ENCODE results near the gene SNX33.

SNX33 gene

DNA sequence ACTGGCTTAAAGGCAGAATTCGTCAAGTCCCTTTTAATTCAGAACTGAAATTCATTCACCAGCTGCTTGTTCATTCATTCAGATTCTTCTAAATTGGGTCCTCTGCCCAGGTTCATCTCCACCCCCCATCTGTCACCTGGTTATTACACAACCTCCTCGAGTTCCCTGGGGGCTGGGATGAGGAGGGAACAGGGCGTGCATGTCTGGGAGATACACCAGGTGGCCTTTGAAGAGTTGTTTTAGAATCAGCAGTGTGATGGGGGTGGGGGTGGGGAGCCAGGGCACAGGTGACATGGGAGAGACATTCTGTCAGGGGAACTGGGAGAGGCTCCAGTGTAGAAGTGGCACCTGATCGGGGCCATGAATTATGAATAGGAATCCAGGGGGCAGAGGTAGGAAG lies 8.2 kb downstream of the SNX33 start:
- peaks cover 22% of the 10 kb centered on the region for H3K36me3 ChIP-seq (ENCODE audit: insufficient read depth, low read length)

GRCh38 chr15:75656331-75656730 lies 8.6 kb downstream of the SNX33 start:
- H3K4me3 ChIP-seq (ENCODE audit: low read depth in 1 of 2, low read length in 2 of 2), result no peak overlapping the region
- H3K36me3 ChIP-seq (ENCODE audit: insufficient read depth, low read length), result peaks cover 22% of the 10 kb centered on the region
- no peaks in the 10 kb centered on the region for H3K9me3 ChIP-seq (ENCODE audit: low read length)
- H3K9ac ChIP-seq (ENCODE audit: low read length), result no peak overlapping the region
- H3K27ac ChIP-seq (ENCODE audit: low read depth, low read length), result no peak overlapping the region
- H3K27me3 ChIP-seq (ENCODE audit: control insufficient read depth in 1 of 2, insufficient read depth in 2 of 2, low read length in 2 of 2), result no peaks in the 10 kb centered on the region
- H3K4me1 ChIP-seq (ENCODE audit: insufficient read depth, low read length), result peaks cover 66% of the 10 kb centered on the region

More for the DNA sequence above, 8.2 kb downstream of the SNX33 start:
- no peak overlapping the region for H3K27ac ChIP-seq (ENCODE audit: low read depth, low read length)
- H3K9ac ChIP-seq (ENCODE audit: low read length), result no peak overlapping the region
- H3K9me3 ChIP-seq (ENCODE audit: low read length), result no peaks in the 10 kb centered on the region
- H3K27me3 ChIP-seq (ENCODE audit: control insufficient read depth in 1 of 2, insufficient read depth in 2 of 2, low read length in 2 of 2), result no peaks in the 10 kb centered on the region
- peaks cover 67% of the 10 kb centered on the region for H3K4me1 ChIP-seq (ENCODE audit: insufficient read depth, low read length)
- H3K4me3 ChIP-seq (ENCODE audit: low read depth in 1 of 2, low read length in 2 of 2), result no peak overlapping the region

- H3K9me3 ChIP-seq (ENCODE audit: low read length), result no peaks in the 10 kb centered on the region
- H3K9ac ChIP-seq (ENCODE audit: low read length), result no peak overlapping the region
- H3K36me3 ChIP-seq (ENCODE audit: insufficient read depth, low read length), result peaks cover 22% of the 10 kb centered on the region
- no peak overlapping the region for H3K27ac ChIP-seq (ENCODE audit: low read depth, low read length)
- H3K4me1 ChIP-seq (ENCODE audit: insufficient read depth, low read length), result peaks cover 66% of the 10 kb centered on the region
- no peaks in the 10 kb centered on the region for H3K27me3 ChIP-seq (ENCODE audit: control insufficient read depth in 1 of 2, insufficient read depth in 2 of 2, low read length in 2 of 2)
- no peak overlapping the region for H3K4me3 ChIP-seq (ENCODE audit: low read depth in 1 of 2, low read length in 2 of 2)
Measured at GRCh38 chr15:75656813-75657212, 9.1 kb downstream of the SNX33 start.

- Histone ChIP-seq H3K9ac (ENCODE audit: low read length) (no peak overlapping the region), H3K27me3 (ENCODE audit: control insufficient read depth in 1 of 2, insufficient read depth in 2 of 2, low read length in 2 of 2) (no peaks in the 10 kb centered on the region), H3K4me1 (ENCODE audit: insufficient read depth, low read length) (peaks cover 46% of the 10 kb centered on the region), H3K36me3 (ENCODE audit: insufficient read depth, low read length) (peaks cover 32% of the 10 kb centered on the region), H3K27ac (ENCODE audit: low read depth, low read length) (peak overlapping the region; percentile 49), H3K9me3 (ENCODE audit: low read length) (no peaks in the 10 kb centered on the region), H3K4me3 (ENCODE audit: low read depth in 1 of 2, low read length in 2 of 2) (no peak overlapping the region)
Measured at GRCh38 chr15:75659141-75659771, 11.5 kb downstream of the SNX33 start.

DNA sequence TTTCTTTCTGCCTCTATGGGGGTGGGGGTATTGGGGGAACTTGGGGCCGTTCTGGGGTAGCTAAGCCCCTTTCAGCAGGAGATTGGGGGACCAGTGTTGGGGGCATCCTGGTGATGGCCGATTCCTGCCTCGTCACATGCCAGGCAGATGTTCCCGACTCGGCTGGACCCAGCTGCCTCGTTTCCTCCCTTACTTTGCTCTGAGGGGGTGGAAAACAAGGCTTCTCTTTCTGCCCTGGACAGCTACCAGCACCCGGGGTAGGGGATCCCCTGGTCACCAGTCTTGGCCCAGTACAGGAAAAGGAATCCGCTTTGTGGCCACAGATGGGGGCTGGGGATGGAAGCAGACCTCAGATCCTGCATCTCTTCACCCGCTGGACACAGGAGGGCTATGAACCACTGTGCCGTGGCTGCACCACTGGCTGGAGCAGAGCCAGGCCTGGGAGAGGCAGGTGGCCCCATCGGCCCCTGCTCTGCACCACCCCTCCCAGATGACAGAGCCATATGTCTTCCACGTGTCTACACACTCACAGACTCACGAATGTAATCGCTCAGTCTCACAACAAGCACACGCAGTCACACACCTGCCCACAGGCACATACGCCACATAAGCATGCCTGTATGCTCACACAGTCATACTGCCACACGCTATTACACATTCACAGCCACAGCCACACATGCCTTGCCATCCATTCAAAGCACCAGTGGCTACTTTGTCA lies 12.4 kb downstream of the SNX33 start:
- no peaks in the 10 kb centered on the region for H3K9me3 ChIP-seq (ENCODE audit: low read length)
- peaks cover 32% of the 10 kb centered on the region for H3K36me3 ChIP-seq (ENCODE audit: insufficient read depth, low read length)
- H3K4me1 ChIP-seq (ENCODE audit: insufficient read depth, low read length), result peaks cover 38% of the 10 kb centered on the region
- H3K27me3 ChIP-seq (ENCODE audit: control insufficient read depth in 1 of 2, insufficient read depth in 2 of 2, low read length in 2 of 2), result no peaks in the 10 kb centered on the region
- H3K4me3 ChIP-seq (ENCODE audit: low read depth in 1 of 2, low read length in 2 of 2), result no peak overlapping the region
- H3K27ac ChIP-seq (ENCODE audit: low read depth, low read length), result peak overlapping the region; percentile 85
- H3K9ac ChIP-seq (ENCODE audit: low read length), result no peak overlapping the region

DNA sequence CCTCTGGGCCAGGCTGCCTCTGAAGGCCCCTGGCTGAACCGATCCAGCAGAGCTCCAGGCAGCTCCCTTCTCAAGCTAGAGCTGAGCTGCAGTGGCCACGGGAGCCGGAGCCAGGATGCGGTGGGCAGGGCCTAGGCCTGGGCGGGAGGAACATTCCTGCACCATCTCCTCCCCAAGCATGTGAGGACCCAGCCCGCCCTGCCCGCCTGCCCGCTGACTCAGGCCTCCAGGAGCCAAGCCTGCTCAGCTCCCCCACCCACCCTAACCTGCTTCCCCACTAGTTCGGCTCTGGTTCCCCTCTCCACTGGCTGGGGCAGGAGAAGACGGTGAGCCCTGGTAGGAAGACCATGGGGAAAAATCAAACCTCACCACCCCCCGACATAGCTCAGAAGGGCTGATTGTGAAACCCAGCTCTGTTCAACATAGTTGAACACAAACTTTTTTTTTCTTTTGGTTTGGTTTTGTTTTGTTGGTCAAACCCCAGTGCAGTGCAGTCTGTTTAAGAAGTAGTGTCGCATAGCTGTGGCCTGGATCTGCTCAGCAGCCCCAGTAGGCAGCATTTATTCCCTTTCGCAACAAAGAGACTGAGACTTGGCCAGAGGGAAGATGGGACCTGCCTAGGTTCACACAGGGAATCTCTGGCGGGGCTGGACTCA lies 13.5 kb downstream of the SNX33 start:
- peaks cover 33% of the 10 kb centered on the region for H3K4me1 ChIP-seq (ENCODE audit: insufficient read depth, low read length)
- peak overlapping the region; percentile 87 for H3K9ac ChIP-seq (ENCODE audit: low read length)
- peak overlapping the region; percentile 7 to 15 for H3K4me3 ChIP-seq (ENCODE audit: low read depth in 1 of 2, low read length in 2 of 2)
- H3K27me3 ChIP-seq (ENCODE audit: control insufficient read depth in 1 of 2, insufficient read depth in 2 of 2, low read length in 2 of 2), result no peaks in the 10 kb centered on the region
- no peaks in the 10 kb centered on the region for H3K9me3 ChIP-seq (ENCODE audit: low read length)
- peak overlapping the region; percentile 87 for H3K27ac ChIP-seq (ENCODE audit: low read depth, low read length)
- H3K36me3 ChIP-seq (ENCODE audit: insufficient read depth, low read length), result peaks cover 32% of the 10 kb centered on the region

- Histone ChIP-seq H3K27me3 (ENCODE audit: control insufficient read depth in 1 of 2, insufficient read depth in 2 of 2, low read length in 2 of 2) (no peaks in the 10 kb centered on the region), H3K36me3 (ENCODE audit: insufficient read depth, low read length) (peaks cover 32% of the 10 kb centered on the region), H3K9ac (ENCODE audit: low read length) (peak overlapping the region; percentile 87), H3K9me3 (ENCODE audit: low read length) (no peaks in the 10 kb centered on the region), H3K4me1 (ENCODE audit: insufficient read depth, low read length) (peaks cover 38% of the 10 kb centered on the region), H3K27ac (ENCODE audit: low read depth, low read length) (peak overlapping the region; percentile 87), H3K4me3 (ENCODE audit: low read depth in 1 of 2, low read length in 2 of 2) (peak overlapping the region in 1 of 2 donors; percentile 15)
Measured at GRCh38 chr15:75661756-75662140, 14.0 kb downstream of the SNX33 start.

DNA sequence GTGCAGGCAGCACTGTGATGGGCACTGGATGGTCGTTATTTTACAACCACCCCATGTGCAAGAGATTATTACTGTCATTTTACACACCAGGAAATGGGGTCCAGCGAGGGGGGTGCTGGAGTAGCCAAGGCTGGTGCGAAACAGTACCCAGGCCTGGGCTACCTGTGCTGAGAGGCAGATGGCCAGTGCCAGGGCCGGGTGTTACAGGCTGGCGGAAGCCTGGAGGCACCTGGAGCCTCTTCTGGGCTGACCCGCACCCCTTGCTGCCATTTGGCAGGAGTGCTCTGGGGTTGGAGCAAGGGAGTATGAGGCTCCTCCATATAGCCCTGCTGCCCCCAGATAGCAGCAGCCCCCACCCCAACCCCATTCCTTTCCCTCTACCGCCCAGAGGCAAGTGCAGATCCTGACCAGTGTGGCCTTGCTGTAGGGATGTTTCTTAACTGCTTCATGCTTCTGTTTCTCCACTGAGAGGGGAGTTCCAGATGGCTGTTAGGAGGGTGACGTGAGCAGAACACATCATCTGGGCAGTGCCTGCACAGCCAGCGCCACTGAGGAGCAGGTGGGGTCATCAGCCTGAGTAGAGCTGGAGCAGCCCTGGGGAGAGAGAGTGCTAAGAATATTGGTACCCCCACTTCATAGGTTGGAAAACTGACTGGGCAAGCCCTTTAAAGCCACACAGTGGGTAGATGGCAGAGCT lies 15.3 kb downstream of the SNX33 start:
- Histone ChIP-seq H3K27ac (ENCODE audit: low read depth, low read length) (no peak overlapping the region), H3K9ac (ENCODE audit: low read length) (no peak overlapping the region), H3K4me1 (ENCODE audit: insufficient read depth, low read length) (peaks cover 38% of the 10 kb centered on the region)

GRCh38 chr15:75663931-75664421 lies 16.3 kb downstream of the SNX33 start:
- no peaks in the 10 kb centered on the region for H3K9me3 ChIP-seq (ENCODE audit: low read length)
- no peak overlapping the region for H3K27ac ChIP-seq (ENCODE audit: low read depth, low read length)
- H3K27me3 ChIP-seq (ENCODE audit: control insufficient read depth in 1 of 2, insufficient read depth in 2 of 2, low read length in 2 of 2), result no peaks in the 10 kb centered on the region
- peaks cover 11% of the 10 kb centered on the region for H3K36me3 ChIP-seq (ENCODE audit: insufficient read depth, low read length)
- peaks cover 34% of the 10 kb centered on the region for H3K4me1 ChIP-seq (ENCODE audit: insufficient read depth, low read length)
- H3K9ac ChIP-seq (ENCODE audit: low read length), result no peak overlapping the region
- no peak overlapping the region for H3K4me3 ChIP-seq (ENCODE audit: low read depth in 1 of 2, low read length in 2 of 2)

More for the DNA sequence above, 15.3 kb downstream of the SNX33 start:
- Histone ChIP-seq H3K36me3 (ENCODE audit: insufficient read depth, low read length) (peaks cover 21% of the 10 kb centered on the region), H3K27me3 (ENCODE audit: control insufficient read depth in 1 of 2, insufficient read depth in 2 of 2, low read length in 2 of 2) (no peaks in the 10 kb centered on the region), H3K4me3 (ENCODE audit: low read depth in 1 of 2, low read length in 2 of 2) (no peak overlapping the region), H3K9me3 (ENCODE audit: low read length) (no peaks in the 10 kb centered on the region)

GRCh38 chr15:75666823-75667501 lies 19.2 kb downstream of the SNX33 start:
- Histone ChIP-seq H3K36me3 (ENCODE audit: insufficient read depth, low read length) (peaks cover 10% of the 10 kb centered on the region), H3K27ac (ENCODE audit: low read depth, low read length) (no peak overlapping the region), H3K4me1 (ENCODE audit: insufficient read depth, low read length) (peaks cover 6% of the 10 kb centered on the region), H3K9ac (ENCODE audit: low read length) (no peak overlapping the region), H3K4me3 (ENCODE audit: low read depth in 1 of 2, low read length in 2 of 2) (no peak overlapping the region), H3K27me3 (ENCODE audit: control insufficient read depth in 1 of 2, insufficient read depth in 2 of 2, low read length in 2 of 2) (no peaks in the 10 kb centered on the region), H3K9me3 (ENCODE audit: low read length) (no peaks in the 10 kb centered on the region)

Measured in muscle layer of colon (tissue), 2 donors.